HCT116 (cell line): ENCODE data around the gene SEBOX. TPM values are rescaled to one million over a fixed set of nuclear protein-coding genes. Genes with fewer than 3 reads are reported as not detected.

Experiments
- ATAC-seq: fragments of 200-7000 bp; cut with Tn5 transposase; 2 replicates; pipeline ENCODE4 v1.9.1; 2020; ENCODE audit warnings: mild to moderate bottlenecking, moderate library complexity
- BruUV-seq: library from RNA; stranded (reverse); fragments of 400-500 nt; replicated peaks from 2 replicates; lab custom pipeline; 2021; lab: Mats Ljungman, UMichigan
- CTCF ChIA-PET: fragments of 300-600 bp; sonication (Branson Sonifier 250); formaldehyde crosslinking; loops from one replicate; lab custom pipeline; 2021; ENCODE audit warnings: antibody characterized with exemption; lab: Charles Lee
- POLR2A ChIA-PET: fragments of 300-600, 350-600 bp; sonication (Branson Sonifier 250); formaldehyde crosslinking; loops from one replicate; lab custom pipeline; 2021; ENCODE audit warnings: antibody characterized with exemption; lab: Charles Lee
- RAD21 ChIA-PET, 2 experiments: fragments of 300-600 bp; sonication (Branson Sonifier 250); formaldehyde crosslinking; loops; one replicate each; lab custom pipeline; 2023; ENCODE audit warnings: low total read pairs in 2 of 2; ENCODE audit not compliant: uncharacterized antibody in 2 of 2, unreplicated experiment in 2 of 2, low non-redundant PET in 1 of 2; lab: Charles Lee
- DNase-seq: peaks from one replicate; pipeline ENCODE4 v3.0.0-alpha.2; 2010; ENCODE audit warnings: low read depth, low spot score
- H2AFZ ChIP-seq: fragments of 200-600 bp; shearing (Covaris generic), sonication (generic); 2 replicates; pipeline ENCODE4 v1.6.1; 2017; ENCODE audit warnings: low read depth, mixed run types, mixed read lengths, antibody characterized with exemption, low read length; ENCODE audit not compliant: poor library complexity, severe bottlenecking
- H3K27ac ChIP-seq: 2 replicates; pipeline ENCODE4 v1.5.1; 2012; ENCODE audit warnings: low read depth, low read length
- H3K27me3 ChIP-seq: fragments of 200-600 bp; sonication (generic); 2 replicates; pipeline ENCODE4 v1.6.1; 2016; ENCODE audit warnings: mixed run types, low read length, mixed read lengths; ENCODE audit not compliant: insufficient read depth
- H3K36me3 ChIP-seq, 2 experiments: fragments of 200-500 bp in 1 of 2; fragments of 200-600 bp in 1 of 2; sonication (Bioruptor generic) in 1 of 2; sonication (generic) in 1 of 2; 2 replicates each; pipeline versions ENCODE4 v1.5.1 to v1.6.1; 2014 to 2016; ENCODE audit warnings: low read length in 2 of 2, inconsistent platforms in 1 of 2, mixed read lengths in 1 of 2, mixed run types in 1 of 2; ENCODE audit not compliant: insufficient read depth in 2 of 2, control insufficient read depth in 1 of 2
- H3K4me1 ChIP-seq, 2 experiments: fragments of 200-600 bp in 1 of 2; sonication (generic) in 1 of 2; 2 replicates each; pipeline versions ENCODE4 v1.5.1 to v1.6.1; 2012 to 2017; ENCODE audit warnings: low read length in 2 of 2, inconsistent platforms in 1 of 2, mild to moderate bottlenecking in 1 of 2, mixed read lengths in 1 of 2, mixed run types in 1 of 2, moderate library complexity in 1 of 2; ENCODE audit not compliant: insufficient read depth in 2 of 2, control insufficient read depth in 1 of 2
- H3K4me2 ChIP-seq: fragments of 200-600 bp; sonication (generic); 2 replicates; pipeline ENCODE4 v1.6.1; 2017; ENCODE audit warnings: mixed run types, low read length, mixed read lengths
- H3K4me3 ChIP-seq, 2 experiments: fragments of 200-600 bp in 1 of 2; sonication (generic) in 1 of 2; replicated peaks in 1 of 2; 2 replicates each; pipeline ENCODE4 v1.5.1; 2011 to 2016; ENCODE audit warnings: low read length in 2 of 2, control low read depth in 1 of 2, low read depth in 1 of 2, mild to moderate bottlenecking in 1 of 2, mixed read lengths in 1 of 2, mixed run types in 1 of 2
- H3K79me2 ChIP-seq: fragments of 200-600 bp; sonication (generic); 2 replicates; pipeline ENCODE4 v1.6.1; 2017; ENCODE audit warnings: mild to moderate bottlenecking, mixed run types, low read length, moderate library complexity, mixed read lengths; ENCODE audit not compliant: insufficient read depth
- H3K9ac ChIP-seq: fragments of 200-600 bp; sonication (generic); 2 replicates; pipeline ENCODE4 v1.6.1; 2016; ENCODE audit warnings: low read length, mixed read lengths
- H3K9me2 ChIP-seq: fragments of 200-600 bp; sonication (generic), shearing (Covaris generic); 2 replicates; pipeline ENCODE4 v1.6.1; 2017; ENCODE audit warnings: mixed run types, mild to moderate bottlenecking, moderate library complexity; ENCODE audit not compliant: insufficient read depth
- H3K9me3 ChIP-seq, 2 experiments: fragments of 200-500 bp in 1 of 2; fragments of 200-600 bp in 1 of 2; sonication (Bioruptor generic) in 1 of 2; sonication (generic) in 1 of 2; 2 replicates each; pipeline ENCODE4 v1.6.1; 2014 to 2017; ENCODE audit warnings: low read length in 2 of 2, mixed read lengths in 2 of 2, inconsistent platforms in 1 of 2, low read depth in 1 of 2, mild to moderate bottlenecking in 1 of 2, mixed run types in 1 of 2, moderate library complexity in 1 of 2; ENCODE audit not compliant: control insufficient read depth in 1 of 2, insufficient read depth in 1 of 2
- H4K20me1 ChIP-seq: fragments of 200-600 bp; sonication (generic), shearing (Covaris generic); 2 replicates; pipeline ENCODE4 v1.6.1; 2017; ENCODE audit warnings: mixed run types, mild to moderate bottlenecking, moderate library complexity; ENCODE audit not compliant: insufficient read depth
- CBX3 ChIP-seq: IDR thresholded peaks from 2 replicates; pipeline ENCODE4 v1.6.1; 2012; ENCODE audit warnings: low read depth
- CEBPB ChIP-seq: IDR thresholded peaks from 2 replicates; pipeline ENCODE4 v1.6.1; 2012; ENCODE audit warnings: low read depth
- EZH2 ChIP-seq: fragments of 200-600 bp; sonication (generic); IDR thresholded peaks from 2 replicates; pipeline ENCODE4 v1.6.1; 2017; ENCODE audit warnings: antibody characterized with exemption, mixed run types
- FOSL1 ChIP-seq: IDR thresholded peaks from 2 replicates; pipeline ENCODE4 v1.6.1; 2012; ENCODE audit warnings: low read depth
- JUND ChIP-seq: IDR thresholded peaks from 2 replicates; pipeline ENCODE4 v1.6.1; 2012
- POLR2A ChIP-seq: IDR thresholded peaks from 2 replicates; pipeline ENCODE4 v1.7.0; 2011; ENCODE audit warnings: borderline replicate concordance; ENCODE audit not compliant: insufficient read depth, insufficient read length; ENCODE audit errors: extremely low read depth
- POLR2AphosphoS5 ChIP-seq: IDR thresholded peaks from 2 replicates; pipeline ENCODE4 v1.6.1; 2011; ENCODE audit warnings: mild to moderate bottlenecking, low read depth, low read length, moderate library complexity
- SIN3A ChIP-seq: IDR thresholded peaks from 2 replicates; pipeline ENCODE4 v1.6.1; 2012; ENCODE audit warnings: low read depth
- SRF ChIP-seq: IDR thresholded peaks from 2 replicates; pipeline ENCODE4 v1.6.1; 2012; ENCODE audit warnings: low read depth
- YY1 ChIP-seq: IDR thresholded peaks from 2 replicates; pipeline ENCODE4 v1.6.1; 2011; ENCODE audit warnings: low read length, low read depth, moderate library complexity, mild to moderate bottlenecking; ENCODE audit not compliant: insufficient replicate concordance; ENCODE audit errors: extremely low read depth
- ZFX ChIP-seq: fragments of 450-650 bp; IDR thresholded peaks from 2 replicates; pipeline ENCODE4 v1.6.1; 2017
- ZNF274 ChIP-seq: fragments of 200-500 bp; sonication (Bioruptor generic); IDR thresholded peaks from 2 replicates; pipeline ENCODE4 v1.6.1; 2014; ENCODE audit warnings: mild to moderate bottlenecking, low read depth, low read length, inconsistent platforms
- intact Hi-C: fragments of 100-400 bp; cut with micrococcal nuclease; formaldehyde crosslinking; loops from 2 replicates; pipeline ENCODE4 v1.10.0; 2022
- total RNA-seq: library from RNA; stranded (reverse); gene quantifications from one replicate; pipeline ENCODE4 v1.2.1, GENCODE V29; 2021; ENCODE audit not compliant: unreplicated experiment
- TF ChIP-seq, protein P1 (sequence below), 3 experiments: fragments of 200-600 bp in 1 of 3; sonication (generic) in 1 of 3; IDR thresholded peaks in 2 of 3; conservative IDR thresholded peaks in 1 of 3; 2 replicates each; pipeline ENCODE4 v1.5.1; 2012 to 2017; ENCODE audit warnings: low read depth in 2 of 3, low read length in 2 of 3, antibody characterized with exemption in 1 of 3, borderline replicate concordance in 1 of 3, control low read depth in 1 of 3, mild to moderate bottlenecking in 1 of 3, mixed read lengths in 1 of 3, mixed run types in 1 of 3, moderate library complexity in 1 of 3; ENCODE audit not compliant: insufficient read depth in 1 of 3
- TF ChIP-seq, protein P2 (sequence below): IDR thresholded peaks from 2 replicates; pipeline ENCODE4 v1.6.1; 2012; ENCODE audit warnings: low read depth
- TF ChIP-seq, protein P3 (sequence below): IDR thresholded peaks from 2 replicates; pipeline ENCODE4 v1.6.1; 2012

SEBOX gene
- total RNA-seq, 1 experiment from 2014 or later, result not detected

DNA sequence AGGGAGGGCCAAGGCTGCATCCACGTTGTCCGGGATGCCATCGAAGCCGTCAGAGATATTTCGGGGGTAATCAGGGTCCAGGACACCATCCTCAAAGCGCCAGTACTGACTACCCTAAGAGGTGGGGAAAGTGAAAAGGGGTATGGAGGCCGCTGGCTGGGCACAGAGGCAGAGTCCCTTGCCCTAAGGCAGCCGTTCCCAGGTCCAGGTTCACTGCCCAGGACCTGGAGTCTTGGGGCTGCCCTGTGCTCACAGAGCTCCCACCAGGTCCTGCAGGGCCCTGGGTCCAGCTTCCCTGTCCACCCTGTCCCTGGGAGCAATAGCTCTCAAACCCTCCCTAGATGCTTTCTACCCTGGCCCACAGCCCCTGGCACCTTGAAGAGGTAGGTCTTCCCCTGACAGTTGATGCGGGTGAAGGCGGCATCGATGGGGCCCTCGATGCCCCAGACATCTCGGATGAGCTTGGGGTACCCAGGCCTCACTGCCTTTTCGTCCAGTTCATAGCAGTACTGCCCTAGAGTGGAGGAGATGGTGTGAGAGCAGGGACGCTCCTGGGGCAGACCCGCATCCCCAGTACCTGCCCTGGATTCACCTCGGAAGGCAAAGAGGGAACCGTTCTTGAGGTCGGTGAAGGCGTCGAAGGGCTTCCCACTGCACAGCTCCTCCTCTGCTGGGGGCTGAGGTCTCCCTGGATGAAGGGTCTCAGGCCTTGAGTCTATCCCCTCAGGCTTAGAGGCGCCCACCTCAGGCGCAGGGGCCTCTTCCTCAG is 4.1 kb upstream of the SEBOX start (continued):
- no peak for TF ChIP-seq ZNF274
- TF ChIP-seq POLR2AphosphoS5, result no peak
- TF ChIP-seq FOSL1, result no peak
- TF ChIP-seq YY1, result no peak
- TF ChIP-seq, protein P1, sequence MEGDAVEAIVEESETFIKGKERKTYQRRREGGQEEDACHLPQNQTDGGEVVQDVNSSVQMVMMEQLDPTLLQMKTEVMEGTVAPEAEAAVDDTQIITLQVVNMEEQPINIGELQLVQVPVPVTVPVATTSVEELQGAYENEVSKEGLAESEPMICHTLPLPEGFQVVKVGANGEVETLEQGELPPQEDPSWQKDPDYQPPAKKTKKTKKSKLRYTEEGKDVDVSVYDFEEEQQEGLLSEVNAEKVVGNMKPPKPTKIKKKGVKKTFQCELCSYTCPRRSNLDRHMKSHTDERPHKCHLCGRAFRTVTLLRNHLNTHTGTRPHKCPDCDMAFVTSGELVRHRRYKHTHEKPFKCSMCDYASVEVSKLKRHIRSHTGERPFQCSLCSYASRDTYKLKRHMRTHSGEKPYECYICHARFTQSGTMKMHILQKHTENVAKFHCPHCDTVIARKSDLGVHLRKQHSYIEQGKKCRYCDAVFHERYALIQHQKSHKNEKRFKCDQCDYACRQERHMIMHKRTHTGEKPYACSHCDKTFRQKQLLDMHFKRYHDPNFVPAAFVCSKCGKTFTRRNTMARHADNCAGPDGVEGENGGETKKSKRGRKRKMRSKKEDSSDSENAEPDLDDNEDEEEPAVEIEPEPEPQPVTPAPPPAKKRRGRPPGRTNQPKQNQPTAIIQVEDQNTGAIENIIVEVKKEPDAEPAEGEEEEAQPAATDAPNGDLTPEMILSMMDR (IDR thresholded peaks at IDR 0.05 in 2 of 3, conservative IDR thresholded peaks at IDR 0.05 in 1 of 3; ENCODE audit: borderline replicate concordance in 1 of 3, insufficient read depth in 1 of 3, low read depth in 2 of 3, low read length in 2 of 3), result no peak
- TF ChIP-seq, all 23 proteins: peak for 0

DNA sequence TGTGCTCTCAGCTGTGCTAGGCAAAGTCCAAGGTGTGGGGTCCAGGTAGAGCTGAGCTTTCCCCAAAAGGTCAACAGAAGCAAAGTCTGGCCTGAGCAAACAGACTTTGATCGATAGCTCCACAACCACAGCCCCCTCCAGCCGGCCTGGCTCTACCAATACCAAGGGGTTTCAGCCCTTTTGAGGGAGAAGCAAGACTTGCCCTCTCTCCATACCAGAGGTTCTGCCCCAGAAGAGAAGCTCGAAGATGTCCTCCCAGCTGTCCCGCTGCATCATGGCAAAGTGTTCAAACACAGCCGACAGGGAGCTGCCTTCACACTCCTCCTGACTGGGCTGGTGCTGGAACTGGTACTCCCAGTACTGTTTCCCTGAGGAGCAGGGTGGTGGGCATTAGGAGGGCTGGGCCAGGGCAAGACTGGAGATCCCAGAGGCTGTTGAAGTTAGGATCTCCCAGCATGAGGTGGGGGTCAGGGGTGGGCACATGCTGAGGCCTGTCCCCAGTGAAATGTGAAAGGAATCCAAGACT is 3.4 kb upstream of the SEBOX start:
- BruUV-seq, result no TSS peak
- no peaks in the 10 kb centered on the region for H4K20me1 ChIP-seq
- ATAC-seq, result no peak
- ChIA-PET RAD21 (no interaction called here), POLR2A (interaction anchor here (1.0 kb wide), 1 partner anchor 11 kb away, joined by 3 read pairs; the partner anchor contains the start of gene POLDIP2), CTCF (no interaction called here)
- H3K79me2 ChIP-seq, result no peaks in the 10 kb centered on the region
- no peaks in the 10 kb centered on the region for H3K9me3 ChIP-seq
- H2AFZ ChIP-seq, result no peak overlapping the region
- H3K27ac ChIP-seq, result no peak overlapping the region
- no peak for TF ChIP-seq POLR2A
- no peak for TF ChIP-seq JUND
- no peak for TF ChIP-seq SRF
- TF ChIP-seq FOSL1, result no peak
- TF ChIP-seq, protein P2, sequence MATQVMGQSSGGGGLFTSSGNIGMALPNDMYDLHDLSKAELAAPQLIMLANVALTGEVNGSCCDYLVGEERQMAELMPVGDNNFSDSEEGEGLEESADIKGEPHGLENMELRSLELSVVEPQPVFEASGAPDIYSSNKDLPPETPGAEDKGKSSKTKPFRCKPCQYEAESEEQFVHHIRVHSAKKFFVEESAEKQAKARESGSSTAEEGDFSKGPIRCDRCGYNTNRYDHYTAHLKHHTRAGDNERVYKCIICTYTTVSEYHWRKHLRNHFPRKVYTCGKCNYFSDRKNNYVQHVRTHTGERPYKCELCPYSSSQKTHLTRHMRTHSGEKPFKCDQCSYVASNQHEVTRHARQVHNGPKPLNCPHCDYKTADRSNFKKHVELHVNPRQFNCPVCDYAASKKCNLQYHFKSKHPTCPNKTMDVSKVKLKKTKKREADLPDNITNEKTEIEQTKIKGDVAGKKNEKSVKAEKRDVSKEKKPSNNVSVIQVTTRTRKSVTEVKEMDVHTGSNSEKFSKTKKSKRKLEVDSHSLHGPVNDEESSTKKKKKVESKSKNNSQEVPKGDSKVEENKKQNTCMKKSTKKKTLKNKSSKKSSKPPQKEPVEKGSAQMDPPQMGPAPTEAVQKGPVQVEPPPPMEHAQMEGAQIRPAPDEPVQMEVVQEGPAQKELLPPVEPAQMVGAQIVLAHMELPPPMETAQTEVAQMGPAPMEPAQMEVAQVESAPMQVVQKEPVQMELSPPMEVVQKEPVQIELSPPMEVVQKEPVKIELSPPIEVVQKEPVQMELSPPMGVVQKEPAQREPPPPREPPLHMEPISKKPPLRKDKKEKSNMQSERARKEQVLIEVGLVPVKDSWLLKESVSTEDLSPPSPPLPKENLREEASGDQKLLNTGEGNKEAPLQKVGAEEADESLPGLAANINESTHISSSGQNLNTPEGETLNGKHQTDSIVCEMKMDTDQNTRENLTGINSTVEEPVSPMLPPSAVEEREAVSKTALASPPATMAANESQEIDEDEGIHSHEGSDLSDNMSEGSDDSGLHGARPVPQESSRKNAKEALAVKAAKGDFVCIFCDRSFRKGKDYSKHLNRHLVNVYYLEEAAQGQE, result no peak
- TF ChIP-seq EZH2, result no peak
- TF ChIP-seq CEBPB, result no peak
- TF ChIP-seq ZNF274, result no peak
- TF ChIP-seq POLR2AphosphoS5, result no peak
- no peak for TF ChIP-seq ZFX
- TF ChIP-seq SIN3A, result no peak
- TF ChIP-seq, protein P3, sequence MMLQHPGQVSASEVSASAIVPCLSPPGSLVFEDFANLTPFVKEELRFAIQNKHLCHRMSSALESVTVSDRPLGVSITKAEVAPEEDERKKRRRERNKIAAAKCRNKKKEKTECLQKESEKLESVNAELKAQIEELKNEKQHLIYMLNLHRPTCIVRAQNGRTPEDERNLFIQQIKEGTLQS, result no peak
- TF ChIP-seq CBX3, result no peak
- no peak overlapping the region for H3K4me3 ChIP-seq
- H3K9ac ChIP-seq, result no peak overlapping the region
- no peaks in the 10 kb centered on the region for H3K36me3 ChIP-seq
- no peaks in the 10 kb centered on the region for H3K27me3 ChIP-seq
- no peak overlapping the region for H3K4me2 ChIP-seq
- no peaks in the 10 kb centered on the region for H3K9me2 ChIP-seq
- intact Hi-C loops, result no loop called here
- H3K4me1 ChIP-seq, result peaks cover 11 to 20% of the 10 kb centered on the region in 2 experiments; a peak in 3 of 4 replicates
- no peak for DNase-seq
